ENCODE results near the gene TPSB2.

GRCh38 chr16:1275791-1276579 is 46.0 kb upstream of the TPSB2 start:
- no peak for TF ChIP-seq POLR2AphosphoS5 (IDR thresholded peaks at IDR 0.05)
- TF ChIP-seq CTCF (IDR thresholded peaks at IDR 0.05 in 8 of 11, conservative IDR thresholded peaks at IDR 0.05 in 3 of 11) = no peak
- no peak for TF ChIP-seq POLR2A (IDR thresholded peaks at IDR 0.05)
